Measurements from ENCODE around the gene ADRB2.

Gene ADRB2

DNA sequence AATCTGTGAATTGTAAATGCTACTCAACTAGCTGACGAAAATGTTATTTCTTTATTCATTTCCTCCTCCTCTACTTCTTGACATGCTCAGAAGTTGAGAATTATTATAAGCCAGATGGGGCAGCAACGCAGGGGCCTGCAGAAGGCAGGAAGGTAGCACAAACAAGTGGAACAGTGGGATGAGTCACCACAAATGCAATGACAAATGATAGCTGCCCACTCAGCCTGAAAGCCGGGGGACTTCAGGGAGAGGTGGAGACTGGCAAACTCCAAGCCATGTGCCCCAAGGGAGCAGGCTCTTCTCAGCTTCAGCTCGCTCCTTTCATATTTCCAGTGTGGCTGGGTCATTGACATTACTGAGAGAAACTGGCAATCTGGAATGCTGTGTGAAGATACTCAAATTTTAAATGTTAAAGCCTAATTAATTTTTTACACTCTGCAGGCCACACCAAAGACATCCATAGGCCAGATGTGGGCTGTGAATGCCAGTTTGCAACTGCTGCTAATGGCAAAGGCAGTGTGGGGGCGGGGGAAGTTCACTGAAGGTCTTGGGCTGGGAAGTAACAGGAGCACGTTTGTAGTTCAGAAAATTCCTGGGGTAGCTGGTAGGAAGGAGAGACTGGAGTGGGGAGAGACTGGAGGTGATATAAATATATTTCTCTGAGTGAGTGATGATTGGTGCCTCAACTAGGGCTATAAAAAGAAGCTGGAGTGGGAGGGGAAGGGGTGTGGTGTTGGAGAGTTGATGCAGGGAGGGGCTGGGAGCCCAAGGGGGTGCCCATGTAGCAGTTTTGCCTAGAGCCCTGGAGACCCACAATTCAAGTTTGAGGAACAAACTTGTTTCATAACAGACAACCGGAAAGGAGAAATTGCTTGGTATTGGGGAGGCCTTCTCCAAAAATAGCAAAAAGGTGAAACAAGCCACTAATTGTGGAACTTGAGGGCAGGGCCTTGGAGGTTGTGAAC lies 20.8 kb upstream of the ADRB2 start:
- DNase-seq (ENCODE audit: low read depth in 2 of 2) = no peak

GRCh38 chr5:148806520-148806931 lies 19.9 kb upstream of the ADRB2 start:
- DNase-seq (ENCODE audit: low read depth in 2 of 2) = no peak

DNA sequence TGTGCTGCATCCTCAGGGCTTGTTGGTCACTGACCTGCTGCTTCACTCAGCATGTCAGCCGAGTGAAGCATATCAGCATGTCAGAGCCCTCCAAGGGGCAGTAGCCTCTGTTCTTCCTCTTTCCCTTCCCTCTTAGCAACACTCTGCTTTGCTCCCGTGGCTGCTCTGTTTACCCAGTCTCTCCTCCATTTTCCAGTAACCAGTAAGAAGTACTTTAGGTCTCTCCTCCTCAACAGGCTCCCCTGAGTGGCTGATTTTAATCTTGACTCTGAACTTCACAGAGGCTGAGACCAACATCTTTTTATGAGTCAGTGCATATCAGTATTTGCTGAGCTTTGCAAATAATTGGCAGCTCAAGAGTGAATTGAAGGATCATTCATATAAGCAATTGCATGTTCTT lies 18.6 kb upstream of the ADRB2 start:
- no peak for DNase-seq (ENCODE audit: low read depth in 2 of 2)

DNA sequence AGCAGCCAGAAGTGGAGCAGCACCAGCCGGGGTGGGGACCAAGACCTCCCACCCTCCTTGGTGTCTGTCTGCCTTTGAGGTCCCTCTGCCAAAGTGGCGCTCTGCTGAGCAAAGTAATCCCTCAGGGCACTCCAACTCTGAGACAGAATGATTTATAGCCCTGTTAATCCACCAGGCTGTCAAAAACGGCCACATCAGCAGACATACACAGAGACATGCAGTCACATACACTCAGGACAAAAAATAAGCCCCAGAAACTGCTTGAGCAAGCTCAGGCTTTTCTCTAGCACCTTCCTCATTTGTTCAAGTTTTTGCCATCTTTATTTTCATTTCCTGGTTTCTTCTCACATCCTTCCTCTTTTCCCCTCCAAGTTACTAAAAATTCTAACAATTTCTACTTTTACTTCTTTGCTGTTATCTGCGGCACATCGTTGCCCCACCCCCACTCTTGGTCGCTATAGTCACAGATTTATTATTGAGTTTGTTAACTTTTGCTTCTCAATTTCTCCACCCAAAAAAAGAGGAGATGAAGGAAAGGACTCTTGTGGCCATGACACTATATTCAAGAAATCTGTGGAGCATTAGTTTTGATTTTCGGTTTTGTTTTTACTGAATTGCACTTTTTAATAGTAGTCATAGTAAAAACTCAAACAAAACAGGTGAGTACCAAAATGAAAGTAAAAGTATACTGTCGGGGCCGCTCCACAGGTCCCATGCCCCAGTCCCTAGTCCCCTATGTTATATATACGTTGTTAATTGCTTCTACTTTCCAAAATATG lies 17.4 kb upstream of the ADRB2 start:
- DNase-seq (ENCODE audit: low read depth in 2 of 2) = no peak

GRCh38 chr5:148809781-148810524 lies 16.5 kb upstream of the ADRB2 start:
- DNase-seq (ENCODE audit: low read depth in 2 of 2) = no peak

- DNase-seq (ENCODE audit: low read depth in 2 of 2) = no peak
These were observed 15.6 kb upstream of the ADRB2 start for GRCh38 chr5:148810823-148811222.

DNA sequence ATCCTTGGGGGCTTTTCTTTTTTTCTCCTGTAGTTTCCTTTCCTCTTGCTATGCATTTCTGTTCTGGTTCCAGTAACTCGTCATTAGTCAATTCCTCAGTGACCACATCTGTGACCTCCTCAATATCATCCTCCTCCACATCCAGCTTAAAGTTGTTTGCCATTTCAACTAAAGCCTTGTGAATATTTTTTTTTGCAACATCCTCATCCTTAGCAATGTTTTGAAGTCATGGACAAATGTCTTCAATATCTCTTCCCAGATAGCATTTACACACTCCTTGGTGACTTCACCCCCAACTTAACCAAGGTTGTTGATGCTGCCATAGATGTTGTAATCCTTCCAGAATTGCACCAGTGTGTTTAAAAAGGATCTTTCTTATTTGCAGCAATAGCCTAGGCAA lies 14.7 kb upstream of the ADRB2 start:
- DNase-seq (ENCODE audit: low read depth in 2 of 2) = no peak

DNA sequence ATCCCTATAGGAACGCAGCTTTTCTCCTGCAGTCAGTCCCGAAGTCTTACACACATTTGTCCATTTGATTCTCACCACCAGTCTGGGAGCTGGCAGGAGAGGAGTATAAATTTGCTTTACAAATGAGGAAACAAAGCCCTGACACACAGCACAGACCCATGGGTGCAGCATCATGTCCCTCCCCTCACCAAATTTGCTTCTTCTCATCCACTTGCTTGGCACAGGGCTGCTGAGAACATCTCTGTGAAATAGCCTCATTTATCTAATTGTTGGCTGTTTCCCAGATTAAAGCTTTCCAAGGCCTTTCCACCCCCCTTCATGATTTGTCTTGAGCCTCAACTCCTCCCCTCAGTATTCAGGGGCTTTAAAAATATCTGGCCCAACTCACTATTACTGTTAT lies 11.3 kb upstream of the ADRB2 start:
- DNase-seq (ENCODE audit: low read depth in 2 of 2) = no peak

DNA sequence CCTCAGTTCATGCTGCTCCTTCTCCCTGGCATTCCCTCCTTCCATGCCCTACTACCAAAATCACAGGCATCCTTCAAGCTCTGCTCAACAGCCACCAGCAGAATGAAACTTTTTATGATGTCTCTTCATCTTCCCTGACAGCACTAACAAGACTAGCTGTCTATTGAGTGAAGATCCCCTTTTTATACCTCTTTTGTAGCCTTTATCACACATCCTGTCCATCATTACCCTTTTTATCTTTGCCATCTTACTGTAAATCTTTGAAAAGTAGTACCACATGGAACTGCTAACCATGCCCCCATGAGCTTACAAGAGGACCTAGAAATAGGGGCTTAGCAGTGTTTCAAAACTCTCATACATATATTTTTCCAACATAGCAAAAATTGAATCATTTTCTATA lies 10.8 kb upstream of the ADRB2 start:
- DNase-seq (ENCODE audit: low read depth in 2 of 2) = no peak

- no peak for DNase-seq (ENCODE audit: low read depth in 2 of 2)
These were observed 10.1 kb upstream of the ADRB2 start for GRCh38 chr5:148816357-148816756.

DNA sequence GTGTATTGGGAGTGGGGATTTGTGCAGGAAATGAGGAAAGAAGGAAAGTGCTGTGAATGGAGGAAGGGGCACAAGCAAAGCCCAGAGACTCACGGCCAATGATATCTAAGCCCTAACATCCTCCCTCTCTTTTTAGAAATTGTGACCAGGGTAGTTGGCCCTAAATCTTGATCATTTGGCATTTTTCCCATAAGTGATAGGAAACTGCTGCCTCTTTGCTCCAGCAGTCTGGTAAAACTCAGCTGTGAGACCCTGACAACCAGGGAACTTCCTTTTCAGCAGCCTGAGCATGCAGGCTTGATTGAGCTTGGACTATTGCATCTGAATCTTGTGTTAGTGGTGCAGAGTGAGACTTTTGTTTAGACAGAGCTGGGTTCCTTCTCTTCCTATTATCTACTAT lies 9.6 kb upstream of the ADRB2 start:
- DNase-seq (ENCODE audit: low read depth in 2 of 2) = no peak

DNA sequence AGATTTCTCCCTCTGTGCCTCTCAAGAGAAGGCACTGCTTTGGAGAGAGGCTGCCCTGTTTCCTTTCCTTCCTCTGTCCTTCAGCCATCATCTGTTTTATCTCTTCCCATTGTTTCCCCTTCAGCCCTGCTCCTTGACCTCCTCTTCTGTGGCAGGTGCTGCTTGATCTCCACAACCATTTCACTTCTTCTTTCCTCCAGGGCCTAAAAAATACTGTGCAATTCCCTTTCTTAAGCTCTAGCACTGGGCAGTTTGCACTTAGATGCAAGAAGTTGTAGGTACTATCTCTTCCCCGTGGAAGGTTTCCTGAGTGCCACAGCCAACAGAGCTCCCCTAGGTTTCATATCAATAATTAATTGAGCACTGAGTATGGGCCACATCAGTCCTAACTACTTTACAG lies 8.8 kb upstream of the ADRB2 start:
- no peak for DNase-seq (ENCODE audit: low read depth in 2 of 2)

- DNase-seq (ENCODE audit: low read depth in 2 of 2) = no peak
These were observed 5.7 kb upstream of the ADRB2 start for GRCh38 chr5:148820461-148821395.

DNA sequence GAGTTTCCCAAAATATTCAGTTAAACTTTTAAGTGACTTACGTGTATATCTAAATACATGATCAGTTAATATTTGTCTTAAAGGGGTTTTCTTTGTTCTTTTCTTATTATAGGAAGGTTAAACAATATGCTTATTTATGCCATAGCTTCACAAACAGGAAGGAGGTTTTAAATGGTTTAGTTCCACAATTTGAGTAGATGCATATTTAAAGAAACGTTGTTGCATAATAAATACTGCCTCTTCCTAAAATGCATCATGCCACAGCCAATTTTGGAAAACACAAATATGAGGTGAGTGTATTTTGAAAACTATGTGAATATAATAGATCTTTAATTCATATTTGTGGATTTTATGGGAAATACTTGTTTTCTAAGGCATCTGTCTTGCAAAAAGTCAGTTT lies 2.5 kb upstream of the ADRB2 start:
- DNase-seq (ENCODE audit: low read depth in 2 of 2) = no peak

- no peak for DNase-seq (ENCODE audit: low read depth in 2 of 2)
These were observed 727 bp upstream of the ADRB2 start for GRCh38 chr5:148825716-148826052.

- no peak for DNase-seq (ENCODE audit: low read depth in 2 of 2)
These were observed 294 bp downstream of the ADRB2 start for GRCh38 chr5:148826739-148827070.

DNA sequence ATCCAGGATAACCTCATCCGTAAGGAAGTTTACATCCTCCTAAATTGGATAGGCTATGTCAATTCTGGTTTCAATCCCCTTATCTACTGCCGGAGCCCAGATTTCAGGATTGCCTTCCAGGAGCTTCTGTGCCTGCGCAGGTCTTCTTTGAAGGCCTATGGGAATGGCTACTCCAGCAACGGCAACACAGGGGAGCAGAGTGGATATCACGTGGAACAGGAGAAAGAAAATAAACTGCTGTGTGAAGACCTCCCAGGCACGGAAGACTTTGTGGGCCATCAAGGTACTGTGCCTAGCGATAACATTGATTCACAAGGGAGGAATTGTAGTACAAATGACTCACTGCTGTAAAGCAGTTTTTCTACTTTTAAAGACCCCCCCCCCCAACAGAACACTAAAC lies 1.3 kb downstream of the ADRB2 start:
- DNase-seq (ENCODE audit: low read depth in 2 of 2) = no peak

- no peak for DNase-seq (ENCODE audit: low read depth in 2 of 2)
These were observed 2.3 kb downstream of the ADRB2 start for GRCh38 chr5:148828511-148829247.

- no peak for DNase-seq (ENCODE audit: low read depth in 2 of 2)
These were observed 2.8 kb downstream of the ADRB2 start for GRCh38 chr5:148829248-148829594.

- no peak for DNase-seq (ENCODE audit: low read depth in 2 of 2)
These were observed 3.3 kb downstream of the ADRB2 start for GRCh38 chr5:148829734-148830133.

- no peak for DNase-seq (ENCODE audit: low read depth in 2 of 2)
These were observed 3.8 kb downstream of the ADRB2 start for GRCh38 chr5:148830211-148830610.

Data from stimulated activated CD8-positive, alpha-beta memory T cell treated with anti-CD3 and anti-CD28 coated beads, Interleukin-7, amount 100 ng/mL, for 1 hour (primary cell).